ENCODE data around the gene DNAJC11.
"Not testable (repeated sequence)": the region's sequence is repeated elsewhere in the genome, so short reads cannot be mapped to it uniquely, and the experiment has no call there.

DNAJC11 gene

GRCh38 chr1:6699915-6700314 is 1.7 kb downstream of the DNAJC11 start:
- not testable (repeated sequence) for DNase-seq (ENCODE audit: low read depth in 1 of 2, low spot score in 1 of 2)

- no peak for DNase-seq (ENCODE audit: low read depth in 1 of 2, low spot score in 1 of 2)
Observed at GRCh38 chr1:6695868-6696267, 5.7 kb downstream of the DNAJC11 start.

DNA sequence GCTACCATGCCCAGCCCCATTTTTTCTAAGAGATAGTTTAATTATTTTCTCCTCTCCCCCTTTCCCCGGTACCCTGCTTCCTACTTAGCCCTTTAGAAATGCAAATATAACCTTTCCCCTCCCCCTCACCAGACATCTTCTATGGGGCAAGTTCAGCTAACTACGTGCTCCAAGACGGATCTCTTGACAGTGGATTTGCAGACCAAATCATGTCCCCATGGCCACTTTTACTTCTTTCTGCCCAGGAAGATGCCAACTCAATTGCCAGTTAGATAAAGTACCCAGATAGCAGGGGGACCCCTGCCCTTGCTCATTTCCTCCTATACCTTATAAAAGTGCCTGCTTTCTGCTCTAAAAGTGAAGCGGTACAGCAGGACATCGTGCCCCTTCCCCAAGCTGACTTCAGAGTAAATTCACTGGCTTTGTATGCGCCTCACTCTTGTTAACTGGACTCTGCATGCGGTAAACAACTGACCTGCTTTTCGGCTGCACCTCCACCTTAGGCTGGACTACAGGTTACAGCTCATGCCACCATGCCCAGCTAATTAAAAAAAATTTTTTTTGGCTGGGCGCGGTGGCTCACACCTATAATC is 7.4 kb downstream of the DNAJC11 start:
- DNase-seq (ENCODE audit: low read depth in 1 of 2, low spot score in 1 of 2) = no peak

DNA sequence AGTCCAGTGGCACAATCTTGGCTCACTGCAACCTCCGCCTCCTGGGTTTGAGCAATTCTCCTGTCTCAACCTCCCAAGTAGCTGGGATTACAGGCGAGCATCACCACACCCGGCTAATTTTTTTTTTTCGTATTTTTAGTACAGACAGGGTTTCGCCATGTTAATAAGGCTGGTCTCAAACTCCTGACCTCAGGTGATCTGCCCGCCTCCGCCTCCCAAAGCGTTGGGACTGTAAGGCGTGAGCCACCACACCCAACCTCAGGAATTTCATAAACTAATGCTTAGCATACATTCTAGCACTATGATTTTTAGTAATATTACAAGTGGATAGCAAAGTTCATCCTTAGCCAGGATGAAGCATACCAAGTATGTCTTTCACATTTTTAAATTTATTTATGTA is 8.7 kb downstream of the DNAJC11 start:
- DNase-seq (ENCODE audit: low read depth in 1 of 2, low spot score in 1 of 2) = no peak

GRCh38 chr1:6691507-6691906 is 10.1 kb downstream of the DNAJC11 start:
- DNase-seq (ENCODE audit: low read depth in 1 of 2, low spot score in 1 of 2) = no peak

DNA sequence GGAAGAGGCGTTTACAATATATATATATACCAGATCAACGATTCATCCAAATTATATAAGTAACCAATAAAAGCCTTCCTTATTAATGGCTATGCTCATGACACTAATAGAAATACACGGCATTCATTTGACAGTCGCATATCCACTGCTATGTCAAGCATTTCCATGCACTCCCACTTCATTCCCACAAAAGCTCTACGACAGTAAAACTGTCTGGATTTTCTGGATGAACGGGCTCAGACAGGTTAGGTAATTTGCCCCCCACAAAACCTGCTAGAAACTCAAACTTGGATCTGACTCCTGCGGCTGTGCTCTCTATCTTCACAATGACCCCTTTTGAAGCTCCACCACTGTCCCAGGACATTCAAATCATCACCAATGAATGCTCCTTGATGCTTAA is 11.4 kb downstream of the DNAJC11 start:
- DNase-seq (ENCODE audit: low read depth in 1 of 2, low spot score in 1 of 2) = no peak

- DNase-seq (ENCODE audit: low read depth in 1 of 2, low spot score in 1 of 2) = no peak
Observed at GRCh38 chr1:6688757-6689156, 12.9 kb downstream of the DNAJC11 start.

DNA sequence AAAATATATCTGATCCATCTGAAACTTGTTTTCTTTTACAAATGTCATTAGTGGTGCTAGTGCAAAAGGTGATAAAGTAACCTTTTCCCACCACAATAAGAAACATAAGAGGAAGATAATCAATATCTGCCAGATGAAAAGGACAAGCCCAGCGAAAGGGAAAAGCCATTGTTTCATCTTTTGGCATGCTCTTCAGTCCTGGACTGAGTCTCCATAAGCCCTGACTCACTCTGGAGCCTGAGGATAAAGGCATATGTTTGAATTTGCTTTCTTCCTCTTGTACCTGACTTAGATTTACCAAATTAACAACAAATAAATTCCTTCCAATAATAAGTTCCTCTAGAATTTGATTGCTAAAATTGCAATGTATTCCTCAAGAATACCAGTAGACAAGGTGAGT is 13.6 kb downstream of the DNAJC11 start:
- no peak for DNase-seq (ENCODE audit: low read depth in 1 of 2, low spot score in 1 of 2)

- DNase-seq (ENCODE audit: low read depth in 1 of 2, low spot score in 1 of 2) = no peak
Observed at GRCh38 chr1:6686294-6686693, 15.3 kb downstream of the DNAJC11 start.

- no peak for DNase-seq (ENCODE audit: low read depth in 1 of 2, low spot score in 1 of 2)
Observed at GRCh38 chr1:6685381-6685780, 16.2 kb downstream of the DNAJC11 start.

DNA sequence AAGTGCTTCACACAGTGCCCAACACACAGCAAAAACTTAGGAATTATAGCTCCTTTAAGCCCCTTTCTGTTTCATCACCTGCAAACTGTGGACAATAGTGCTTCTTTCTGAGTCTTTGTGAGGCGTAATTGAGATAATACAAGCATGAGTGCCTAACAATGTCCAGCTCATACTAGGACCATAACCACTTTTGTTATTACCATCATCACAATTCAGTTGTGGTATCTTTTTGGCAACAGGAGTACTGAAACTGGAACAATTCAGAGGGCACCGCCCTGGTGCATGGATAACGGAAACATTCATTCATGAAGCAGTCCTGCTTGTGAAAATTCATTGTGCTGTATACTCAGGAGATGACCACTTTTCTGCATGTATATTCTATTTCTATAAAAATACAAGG is 18.2 kb downstream of the DNAJC11 start:
- no peak for DNase-seq (ENCODE audit: low read depth in 1 of 2, low spot score in 1 of 2)

DNA sequence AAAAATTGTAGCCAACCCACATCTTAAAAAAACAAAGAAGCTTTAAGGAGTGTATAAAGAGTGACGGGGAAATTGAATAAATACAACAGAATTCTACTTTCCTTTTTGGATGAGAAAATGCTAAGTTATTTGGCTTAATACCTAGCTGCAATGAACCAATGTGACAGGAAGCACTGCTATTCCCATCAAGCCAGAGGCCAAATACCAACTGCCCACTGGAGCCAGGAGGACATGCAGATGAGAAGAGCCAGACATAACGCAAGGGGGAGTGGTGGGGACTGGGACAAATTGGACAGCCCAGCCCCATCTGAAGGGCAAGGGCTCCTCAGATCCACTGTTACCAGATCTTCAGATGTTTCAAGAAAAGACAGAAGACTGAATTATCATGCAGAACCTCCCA is 25.7 kb downstream of the DNAJC11 start:
- no peak for DNase-seq (ENCODE audit: low read depth in 1 of 2, low spot score in 1 of 2)

DNA sequence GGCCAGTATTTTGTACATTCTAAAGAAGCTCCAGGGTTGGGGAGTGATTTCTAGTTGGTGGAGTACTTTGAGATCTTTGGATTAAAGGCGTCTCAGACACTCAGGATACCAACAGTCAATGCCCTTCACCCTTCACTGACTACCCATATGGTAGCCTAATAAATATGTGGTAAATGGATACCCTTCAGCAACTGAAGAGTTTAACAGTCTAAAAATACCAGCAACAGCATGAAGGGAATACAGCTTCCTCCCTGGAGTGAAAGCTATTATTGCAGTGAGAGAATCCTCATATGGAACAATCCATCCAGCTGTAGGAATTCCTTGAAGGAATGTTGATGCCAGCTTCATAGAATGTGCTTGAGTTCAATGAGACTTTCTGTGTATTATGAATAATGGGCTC is 26.8 kb downstream of the DNAJC11 start:
- no peak for DNase-seq (ENCODE audit: low read depth in 1 of 2, low spot score in 1 of 2)

DNA sequence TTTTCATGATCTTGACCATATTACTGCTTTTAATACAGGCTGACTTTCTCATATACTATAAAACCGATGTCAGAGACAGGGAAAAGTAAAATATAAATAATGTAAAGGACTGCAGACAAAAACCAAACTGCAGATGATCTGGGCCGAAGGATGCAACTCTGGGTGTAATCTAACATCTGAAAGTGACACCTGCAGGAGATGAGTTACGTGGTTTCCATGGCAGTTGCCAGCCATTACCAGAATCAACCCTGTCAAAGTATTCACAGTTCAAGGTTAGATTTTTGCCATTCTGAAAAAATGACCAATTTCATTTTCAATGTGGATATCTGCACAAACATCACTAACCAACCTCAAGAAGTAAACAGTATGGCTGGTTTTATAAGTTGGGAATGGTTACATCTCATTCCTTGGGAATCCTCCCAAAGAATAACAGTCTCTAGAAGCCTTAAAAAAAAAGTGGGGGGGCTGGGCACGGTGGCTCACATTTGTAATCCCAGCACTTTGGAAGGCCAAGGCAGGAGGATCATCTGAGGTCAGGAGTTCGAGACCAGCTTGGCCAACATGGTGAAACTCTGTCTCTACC is 27.7 kb downstream of the DNAJC11 start:
- no peak for DNase-seq (ENCODE audit: low read depth in 1 of 2, low spot score in 1 of 2)

- DNase-seq (ENCODE audit: low read depth in 1 of 2, low spot score in 1 of 2) = no peak
Observed at GRCh38 chr1:6672558-6672957, 29.1 kb downstream of the DNAJC11 start.

GRCh38 chr1:6668503-6668902 is 33.1 kb downstream of the DNAJC11 start:
- DNase-seq (ENCODE audit: low read depth in 1 of 2, low spot score in 1 of 2) = no peak

GRCh38 chr1:6667139-6667538 is 34.5 kb downstream of the DNAJC11 start:
- no peak for DNase-seq (ENCODE audit: low read depth in 1 of 2, low spot score in 1 of 2)

GRCh38 chr1:6666696-6667095 is 34.9 kb downstream of the DNAJC11 start:
- no peak for DNase-seq (ENCODE audit: low read depth in 1 of 2, low spot score in 1 of 2)

DNA sequence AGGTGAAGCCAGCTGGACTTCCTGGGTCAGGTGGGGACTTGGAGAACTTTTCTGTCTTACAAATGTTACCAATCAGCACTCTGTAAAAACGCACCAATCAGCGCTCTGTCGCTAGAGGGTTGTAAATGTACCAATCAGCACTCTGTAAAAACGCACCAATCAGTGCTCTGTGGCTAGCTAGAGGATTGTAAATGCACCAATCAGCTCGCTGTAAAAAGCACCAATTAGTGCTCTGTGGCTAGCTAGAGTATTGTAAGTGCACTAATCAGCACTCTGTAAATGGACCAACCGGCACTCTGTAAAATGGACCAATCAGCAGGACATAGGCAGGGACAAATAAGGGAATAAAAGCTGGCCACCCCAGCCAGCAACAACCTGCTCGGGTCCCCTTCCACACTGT is 39.1 kb downstream of the DNAJC11 start:
- not testable (repeated sequence) for DNase-seq (ENCODE audit: low read depth in 1 of 2, low spot score in 1 of 2)

DNA sequence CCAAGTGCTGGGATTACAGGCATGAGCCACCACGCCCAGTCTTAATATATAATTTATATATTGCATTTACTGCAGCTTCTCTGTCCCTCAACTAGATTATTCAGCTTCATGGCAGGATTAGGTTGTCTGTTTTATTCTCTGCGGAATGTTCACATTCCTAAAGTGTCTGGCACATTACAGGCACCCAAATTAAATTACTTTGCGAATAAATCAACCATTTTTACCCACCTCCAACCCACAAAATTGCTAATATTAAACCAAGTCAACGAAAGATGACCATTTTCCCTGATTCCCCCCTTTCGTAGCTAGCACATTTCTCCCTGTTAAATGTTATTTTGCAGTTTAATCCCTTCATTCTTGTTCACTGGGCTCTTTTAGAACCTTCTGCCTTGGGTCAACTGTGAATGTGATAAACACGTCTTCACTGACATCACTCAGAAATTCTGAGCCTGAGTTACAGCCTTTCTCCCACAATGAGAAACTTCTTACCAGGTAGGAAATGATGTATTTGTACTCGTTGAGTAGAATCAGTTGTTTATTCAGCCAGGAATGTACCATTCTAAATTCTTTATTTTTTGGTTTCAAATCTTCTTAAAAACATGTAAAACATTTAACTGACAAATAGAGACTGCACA is 41.1 kb downstream of the DNAJC11 start:
- DNase-seq (ENCODE audit: low read depth in 1 of 2, low spot score in 1 of 2) = no peak

DNA sequence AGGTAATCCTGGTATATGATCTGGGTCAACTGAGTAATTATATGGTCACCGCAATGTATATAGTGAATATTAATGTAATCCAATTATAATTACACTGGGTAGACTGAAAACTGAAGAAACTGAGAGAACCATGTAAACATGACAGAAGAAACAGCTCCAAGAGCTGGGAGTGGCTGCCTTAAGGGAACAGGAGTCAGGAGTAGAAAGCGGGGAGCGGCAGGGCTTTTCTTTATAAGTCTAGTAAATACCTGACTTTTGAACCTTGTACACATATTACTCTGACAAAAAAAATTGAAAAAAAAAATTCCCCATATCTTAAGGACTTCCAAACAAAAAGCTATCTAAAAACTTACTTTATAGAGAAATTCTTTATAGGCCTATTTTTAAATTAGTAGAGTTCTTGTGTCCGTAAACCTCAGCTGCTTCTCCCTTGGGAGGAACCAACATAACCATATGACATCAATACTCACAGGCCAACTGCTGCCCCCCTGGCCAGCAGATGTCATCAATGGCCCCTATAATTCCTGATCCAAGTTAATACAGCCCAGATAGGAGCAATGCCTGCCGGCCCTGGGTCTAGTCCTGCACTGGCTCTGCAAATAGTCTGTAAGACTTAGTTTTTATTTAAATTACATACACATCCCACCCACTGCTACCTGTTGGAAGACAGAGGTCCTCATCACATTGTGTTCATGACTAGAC is 43.1 kb downstream of the DNAJC11 start:
- no peak for DNase-seq (ENCODE audit: low read depth in 1 of 2, low spot score in 1 of 2)

GRCh38 chr1:6657138-6657537 is 44.5 kb downstream of the DNAJC11 start:
- no peak for DNase-seq (ENCODE audit: low read depth in 1 of 2, low spot score in 1 of 2)

Data from activated CD4-positive, alpha-beta T cell treated with anti-CD3 and anti-CD28 coated beads, Interleukin-2, amount 50 U/mL, for 24 hours (primary cell).